GM23338 (cell line): ENCODE data around the gene HABP4.

Experiments
- CTCF ChIP-seq, 2 experiments: fragments of 200-600 bp in 1 of 2; sonication (generic) in 1 of 2; conservative IDR thresholded peaks; 2 replicates each; pipeline versions ENCODE4 v1.5.1 to v1.6.1; 2016 to 2017; ENCODE audit warnings: antibody characterized with exemption in 2 of 2, low read depth in 2 of 2, mild to moderate bottlenecking in 2 of 2, moderate library complexity in 1 of 2
- EZH2 ChIP-seq: fragments of 200-600 bp; sonication (generic); IDR thresholded peaks from one replicate; pipeline ENCODE4 v1.8.0; 2017; ENCODE audit warnings: antibody characterized with exemption, mild to moderate bottlenecking, low read depth; ENCODE audit not compliant: unreplicated experiment
- EZH2phosphoT487 ChIP-seq: fragments of 200-600 bp; sonication (generic); IDR thresholded peaks from one replicate; pipeline ENCODE4 v1.8.1; 2018; ENCODE audit warnings: antibody characterized with exemption; ENCODE audit not compliant: unreplicated experiment
- JUNB ChIP-seq: IDR thresholded peaks from one replicate; pipeline ENCODE4 v1.6.1; 2016; ENCODE audit warnings: antibody characterized with exemption; ENCODE audit not compliant: unreplicated experiment
- POLR2AphosphoS5 ChIP-seq: IDR thresholded peaks from 2 replicates; pipeline ENCODE4 v1.6.1; 2016; ENCODE audit warnings: antibody characterized with exemption, low read depth
- ZNF114 ChIP-seq: fragments of 250-450 bp; sonication (Bioruptor Pico); IDR thresholded peaks from 2 replicates; pipeline ENCODE4 v1.5.0; 2020; ENCODE audit warnings: mild to moderate bottlenecking, moderate library complexity
- ZNF331 ChIP-seq: fragments of 250-450 bp; sonication (Bioruptor Pico); IDR thresholded peaks from 2 replicates; pipeline ENCODE4 v1.5.0; 2020; ENCODE audit warnings: low read depth, mild to moderate bottlenecking, moderate library complexity
- ZNF462 ChIP-seq: fragments of 250-450 bp; sonication (Bioruptor Pico); IDR thresholded peaks from 2 replicates; pipeline ENCODE4 v1.5.0; 2020; ENCODE audit warnings: mild to moderate bottlenecking, moderate library complexity
- TF ChIP-seq, protein P1 (sequence below): IDR thresholded peaks from 2 replicates; pipeline ENCODE4 v1.6.1; 2016; ENCODE audit warnings: antibody characterized with exemption
- TF ChIP-seq, protein P2 (sequence below): IDR thresholded peaks from one replicate; pipeline ENCODE4 v1.6.1; 2018; ENCODE audit warnings: antibody characterized with exemption; ENCODE audit not compliant: unreplicated experiment

DNA sequence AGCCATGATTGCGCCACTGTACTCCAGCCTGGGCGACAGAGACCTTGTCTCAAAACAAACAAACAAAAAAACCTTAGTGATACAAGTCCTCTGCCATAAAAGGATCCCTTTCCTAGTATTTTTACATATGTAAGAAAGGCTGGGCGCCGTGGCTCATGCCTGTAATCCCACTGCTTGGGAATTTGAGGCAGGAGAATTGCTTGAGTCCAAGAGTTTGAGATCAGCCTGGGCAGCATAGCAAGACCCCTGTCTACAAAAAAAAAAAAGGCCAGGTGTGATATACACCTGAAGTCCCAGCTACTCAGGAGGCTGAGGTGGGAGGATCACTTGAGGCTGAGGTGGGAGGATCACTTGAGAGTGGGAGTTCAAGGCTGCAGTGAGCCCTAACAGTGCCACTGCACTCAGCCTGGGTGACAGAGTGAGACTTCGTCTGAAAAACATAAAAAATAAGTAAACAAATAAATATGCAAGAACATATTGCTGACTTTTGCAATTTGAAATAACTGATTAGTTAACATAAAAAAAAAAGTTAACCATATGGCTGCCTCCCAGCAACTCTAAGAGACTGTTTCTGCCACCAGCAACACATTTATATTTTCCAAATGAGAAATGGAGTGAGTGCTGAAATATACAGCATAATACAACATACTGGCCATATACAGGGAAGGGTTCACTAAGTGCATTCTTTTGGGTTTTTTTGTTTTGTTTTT lies 38.7 kb upstream of the HABP4 start:
- TF ChIP-seq, protein P1, sequence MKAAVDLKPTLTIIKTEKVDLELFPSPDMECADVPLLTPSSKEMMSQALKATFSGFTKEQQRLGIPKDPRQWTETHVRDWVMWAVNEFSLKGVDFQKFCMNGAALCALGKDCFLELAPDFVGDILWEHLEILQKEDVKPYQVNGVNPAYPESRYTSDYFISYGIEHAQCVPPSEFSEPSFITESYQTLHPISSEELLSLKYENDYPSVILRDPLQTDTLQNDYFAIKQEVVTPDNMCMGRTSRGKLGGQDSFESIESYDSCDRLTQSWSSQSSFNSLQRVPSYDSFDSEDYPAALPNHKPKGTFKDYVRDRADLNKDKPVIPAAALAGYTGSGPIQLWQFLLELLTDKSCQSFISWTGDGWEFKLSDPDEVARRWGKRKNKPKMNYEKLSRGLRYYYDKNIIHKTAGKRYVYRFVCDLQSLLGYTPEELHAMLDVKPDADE: no peak
- TF ChIP-seq CTCF (conservative IDR thresholded peaks at IDR 0.05; ENCODE audit: low read depth in 2 of 2): no peak
- TF ChIP-seq, protein P2, sequence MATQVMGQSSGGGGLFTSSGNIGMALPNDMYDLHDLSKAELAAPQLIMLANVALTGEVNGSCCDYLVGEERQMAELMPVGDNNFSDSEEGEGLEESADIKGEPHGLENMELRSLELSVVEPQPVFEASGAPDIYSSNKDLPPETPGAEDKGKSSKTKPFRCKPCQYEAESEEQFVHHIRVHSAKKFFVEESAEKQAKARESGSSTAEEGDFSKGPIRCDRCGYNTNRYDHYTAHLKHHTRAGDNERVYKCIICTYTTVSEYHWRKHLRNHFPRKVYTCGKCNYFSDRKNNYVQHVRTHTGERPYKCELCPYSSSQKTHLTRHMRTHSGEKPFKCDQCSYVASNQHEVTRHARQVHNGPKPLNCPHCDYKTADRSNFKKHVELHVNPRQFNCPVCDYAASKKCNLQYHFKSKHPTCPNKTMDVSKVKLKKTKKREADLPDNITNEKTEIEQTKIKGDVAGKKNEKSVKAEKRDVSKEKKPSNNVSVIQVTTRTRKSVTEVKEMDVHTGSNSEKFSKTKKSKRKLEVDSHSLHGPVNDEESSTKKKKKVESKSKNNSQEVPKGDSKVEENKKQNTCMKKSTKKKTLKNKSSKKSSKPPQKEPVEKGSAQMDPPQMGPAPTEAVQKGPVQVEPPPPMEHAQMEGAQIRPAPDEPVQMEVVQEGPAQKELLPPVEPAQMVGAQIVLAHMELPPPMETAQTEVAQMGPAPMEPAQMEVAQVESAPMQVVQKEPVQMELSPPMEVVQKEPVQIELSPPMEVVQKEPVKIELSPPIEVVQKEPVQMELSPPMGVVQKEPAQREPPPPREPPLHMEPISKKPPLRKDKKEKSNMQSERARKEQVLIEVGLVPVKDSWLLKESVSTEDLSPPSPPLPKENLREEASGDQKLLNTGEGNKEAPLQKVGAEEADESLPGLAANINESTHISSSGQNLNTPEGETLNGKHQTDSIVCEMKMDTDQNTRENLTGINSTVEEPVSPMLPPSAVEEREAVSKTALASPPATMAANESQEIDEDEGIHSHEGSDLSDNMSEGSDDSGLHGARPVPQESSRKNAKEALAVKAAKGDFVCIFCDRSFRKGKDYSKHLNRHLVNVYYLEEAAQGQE: no peak
- no peak for TF ChIP-seq ZNF331 (CRISPR knock-in tag)
- TF ChIP-seq EZH2: no peak
- TF ChIP-seq POLR2AphosphoS5: no peak
- TF ChIP-seq EZH2phosphoT487: no peak
- TF ChIP-seq ZNF462: no peak
- no peak for TF ChIP-seq JUNB
- TF ChIP-seq ZNF114 (CRISPR knock-in tag): no peak
